GM12801 (cell line): ENCODE data around the gene NOC2L.

Experiments used
- TF ChIP-seq, protein P1 (sequence below): IDR thresholded peaks from one replicate; pipeline ENCODE4 v1.5.1; 2011; ENCODE audit warnings: control low read depth; ENCODE audit not compliant: insufficient read length; ENCODE audit errors: extremely low read depth

The NOC2L gene

DNA sequence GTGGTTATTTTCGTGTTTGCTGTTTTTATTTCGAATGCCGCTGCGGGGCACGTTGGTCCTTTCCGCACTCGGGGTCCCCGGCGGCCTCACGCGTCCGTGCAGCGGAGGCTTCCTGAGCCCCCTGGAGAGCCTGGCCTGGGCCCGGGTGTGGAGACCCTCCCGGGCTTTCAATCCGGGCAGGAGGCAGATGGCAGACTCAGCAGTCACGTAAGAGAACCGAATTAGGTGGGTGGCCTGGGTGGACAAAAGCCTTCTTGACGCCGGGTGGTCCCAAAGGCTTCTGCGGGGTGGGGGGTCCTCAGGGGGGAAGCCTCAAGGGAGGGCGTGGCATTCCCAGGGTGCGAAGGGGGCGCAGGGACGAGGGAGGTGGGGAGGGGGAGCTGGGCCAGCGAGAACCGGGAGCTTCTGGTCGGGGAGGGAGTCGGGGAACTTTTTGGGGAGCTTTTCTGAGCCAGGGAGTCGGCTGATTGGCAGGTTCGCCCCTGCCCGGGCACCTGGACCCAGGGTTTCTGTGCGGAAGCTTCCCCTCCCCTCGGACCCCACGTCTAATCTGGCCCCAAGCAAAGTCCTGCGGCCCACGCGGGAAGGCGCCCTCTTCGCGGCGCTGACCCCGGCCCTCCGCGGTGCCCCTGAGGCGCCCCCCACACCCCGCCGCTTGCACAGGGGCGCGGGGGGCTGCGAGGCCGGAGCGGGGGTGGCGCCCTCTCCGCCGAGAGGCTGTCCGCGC, 42.2 kb upstream of the NOC2L start:
- TF ChIP-seq, protein P1, sequence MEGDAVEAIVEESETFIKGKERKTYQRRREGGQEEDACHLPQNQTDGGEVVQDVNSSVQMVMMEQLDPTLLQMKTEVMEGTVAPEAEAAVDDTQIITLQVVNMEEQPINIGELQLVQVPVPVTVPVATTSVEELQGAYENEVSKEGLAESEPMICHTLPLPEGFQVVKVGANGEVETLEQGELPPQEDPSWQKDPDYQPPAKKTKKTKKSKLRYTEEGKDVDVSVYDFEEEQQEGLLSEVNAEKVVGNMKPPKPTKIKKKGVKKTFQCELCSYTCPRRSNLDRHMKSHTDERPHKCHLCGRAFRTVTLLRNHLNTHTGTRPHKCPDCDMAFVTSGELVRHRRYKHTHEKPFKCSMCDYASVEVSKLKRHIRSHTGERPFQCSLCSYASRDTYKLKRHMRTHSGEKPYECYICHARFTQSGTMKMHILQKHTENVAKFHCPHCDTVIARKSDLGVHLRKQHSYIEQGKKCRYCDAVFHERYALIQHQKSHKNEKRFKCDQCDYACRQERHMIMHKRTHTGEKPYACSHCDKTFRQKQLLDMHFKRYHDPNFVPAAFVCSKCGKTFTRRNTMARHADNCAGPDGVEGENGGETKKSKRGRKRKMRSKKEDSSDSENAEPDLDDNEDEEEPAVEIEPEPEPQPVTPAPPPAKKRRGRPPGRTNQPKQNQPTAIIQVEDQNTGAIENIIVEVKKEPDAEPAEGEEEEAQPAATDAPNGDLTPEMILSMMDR = no peak

DNA sequence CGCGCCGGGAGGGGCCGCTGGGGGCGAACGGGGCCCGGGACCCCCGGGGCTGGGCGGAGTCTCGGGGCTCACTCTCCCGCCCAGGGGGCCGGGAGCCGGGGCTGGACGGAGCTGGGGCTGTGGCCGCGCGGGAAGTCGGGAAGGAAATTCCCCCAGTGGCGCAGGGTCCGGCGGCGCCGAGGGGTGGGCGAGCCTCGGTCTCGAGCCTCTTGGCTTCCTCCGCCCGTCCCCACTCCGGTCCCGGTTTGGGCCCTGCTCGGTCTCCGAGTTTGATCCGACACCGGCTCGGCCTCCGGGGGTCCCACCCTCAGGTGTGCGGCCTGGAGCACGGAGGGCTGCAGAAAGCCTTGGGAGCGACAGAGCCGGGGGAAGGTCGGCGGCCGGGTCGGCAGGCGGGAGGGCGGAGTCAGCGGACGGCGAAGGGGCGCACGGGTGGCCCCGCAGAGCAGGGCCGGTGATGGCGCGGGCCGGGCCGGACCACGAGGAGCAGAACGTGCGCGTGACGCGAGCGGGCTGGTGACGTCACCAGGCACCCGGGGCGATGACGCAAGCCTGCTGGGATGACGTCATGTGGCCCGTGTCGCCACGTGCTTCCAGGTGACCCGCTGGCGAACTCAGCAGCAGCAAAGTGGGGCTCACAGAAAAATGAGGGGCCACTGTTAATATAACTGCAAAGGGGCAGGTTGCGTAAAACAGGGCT, 41.5 kb upstream of the NOC2L start:
- TF ChIP-seq, protein P1 = no peak

- TF ChIP-seq, protein P1 = no peak
Observed at GRCh38 chr1:999725-1000356, 40.8 kb upstream of the NOC2L start, which contains the start of gene HES4. Gene HES4 (minus strand): TSS chr1:1000097. CDS start chr1:999973, 124 bp downstream.

- TF ChIP-seq, protein P1 = no peak
Observed at GRCh38 chr1:998995-999724, 40.1 kb upstream of the NOC2L start.

DNA sequence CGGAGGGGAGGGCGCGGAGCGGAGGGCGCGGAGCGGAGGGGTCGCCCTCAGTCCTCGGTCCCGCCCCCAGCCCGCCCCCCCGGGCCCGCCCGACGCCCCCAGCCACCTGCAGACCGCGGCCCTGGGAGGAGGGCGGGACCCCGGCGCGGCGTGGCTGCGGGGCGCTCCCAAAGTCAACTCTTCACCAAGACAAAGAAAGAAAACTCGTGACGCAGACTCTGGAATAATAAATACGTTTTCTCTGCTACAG, 39.6 kb upstream of the NOC2L start:
- TF ChIP-seq, protein P1 = no peak

- TF ChIP-seq, protein P1 = no peak
Observed at GRCh38 chr1:997993-998744, 39.1 kb upstream of the NOC2L start.

DNA sequence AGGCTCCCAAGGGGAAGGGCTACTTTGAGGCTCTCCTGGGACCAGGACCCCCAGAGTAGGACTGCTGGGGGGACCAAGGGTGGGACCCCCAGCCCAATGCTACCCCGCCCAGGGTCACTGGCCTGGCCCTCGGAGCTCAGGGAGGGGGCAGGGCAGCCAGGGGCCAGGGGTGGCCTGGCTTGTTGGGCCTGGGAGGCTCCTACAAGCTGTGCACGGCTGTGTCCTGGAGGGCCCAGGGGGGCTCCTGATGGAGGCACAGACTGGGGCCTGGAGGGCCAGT, 38.6 kb upstream of the NOC2L start:
- TF ChIP-seq, protein P1 = no peak
